HG03196 (cell line): ENCODE measurements around the gene SH3RF3.

ENCODE experiments used
- ATAC-seq: cut with Tn5 transposase; IDR thresholded peaks from one replicate; pipeline ENCODE4 v1.9.1; 2021; ENCODE audit not compliant: unreplicated experiment

SH3RF3 gene

DNA sequence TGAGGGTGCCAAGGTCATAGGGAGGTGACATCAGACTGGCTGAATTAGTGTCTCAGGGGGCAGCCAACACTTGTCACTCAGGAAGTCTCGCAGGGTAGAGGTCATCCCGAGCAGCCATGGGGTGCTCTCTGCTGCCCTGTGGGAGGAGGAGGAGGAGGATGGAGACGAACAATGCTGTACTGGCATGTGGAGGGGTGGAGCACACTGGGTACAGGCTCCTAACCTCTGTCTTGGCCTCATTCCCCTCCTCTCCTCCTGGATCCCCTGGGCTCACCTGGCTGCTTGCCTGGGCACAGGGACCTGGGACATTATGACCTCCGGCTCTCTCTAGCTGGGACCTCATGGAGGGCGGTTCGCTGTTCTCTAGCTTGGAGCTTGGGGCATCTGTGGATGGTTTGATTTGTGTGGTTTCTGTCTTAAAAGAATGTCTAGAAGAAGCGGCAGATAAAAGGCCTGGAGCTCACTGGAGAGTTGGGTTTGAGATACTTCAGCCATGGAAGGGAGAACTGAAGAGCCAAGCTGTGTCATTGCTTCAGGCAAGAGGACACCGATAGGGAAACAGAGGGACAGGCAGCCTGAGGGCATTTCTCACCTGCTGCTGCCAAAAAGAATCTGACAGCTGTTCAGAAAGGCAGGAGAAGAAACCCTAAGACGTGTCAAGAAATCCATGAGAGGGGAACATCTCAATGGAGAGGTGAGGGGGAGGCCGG, 351.6 kb downstream of the SH3RF3 start:
- ATAC-seq = no peak

DNA sequence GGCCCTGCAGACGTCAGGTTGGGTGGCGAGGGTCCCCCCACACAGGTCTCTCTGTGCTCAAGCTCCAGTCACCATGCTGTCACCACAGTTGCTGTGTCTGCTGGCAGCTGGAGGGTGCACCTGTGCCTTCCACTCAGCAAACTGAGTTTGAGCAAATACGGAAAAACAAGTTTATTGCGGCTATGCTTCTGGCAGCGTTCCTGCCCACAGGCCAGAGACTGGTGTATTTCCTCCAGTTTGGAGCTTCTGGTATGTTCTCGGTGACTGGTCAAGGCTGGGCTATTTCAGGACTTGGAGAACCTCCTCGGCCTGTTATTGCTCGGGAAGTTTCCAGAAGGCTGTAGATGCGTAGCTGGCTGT, 352.2 kb downstream of the SH3RF3 start:
- ATAC-seq = no peak

DNA sequence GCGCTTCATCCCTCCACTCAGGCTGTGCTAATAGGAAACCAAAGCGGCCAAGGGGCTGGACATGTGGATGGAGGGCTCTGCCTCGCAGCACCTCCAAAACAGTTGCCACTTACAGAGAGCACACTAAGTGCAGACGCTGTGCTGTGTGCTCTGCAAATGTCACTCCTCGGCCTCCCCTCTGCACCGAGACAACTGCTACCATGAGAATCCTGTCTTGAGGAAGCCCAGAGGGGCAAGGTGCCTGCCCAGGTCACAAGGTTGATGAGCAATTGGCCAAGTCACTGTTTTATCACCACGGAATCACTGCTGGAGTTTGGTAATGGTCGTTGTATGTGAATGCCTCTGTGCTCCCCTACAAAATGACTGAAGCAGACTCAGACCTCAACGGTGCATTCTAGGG, 352.6 kb downstream of the SH3RF3 start:
- no peak for ATAC-seq

DNA sequence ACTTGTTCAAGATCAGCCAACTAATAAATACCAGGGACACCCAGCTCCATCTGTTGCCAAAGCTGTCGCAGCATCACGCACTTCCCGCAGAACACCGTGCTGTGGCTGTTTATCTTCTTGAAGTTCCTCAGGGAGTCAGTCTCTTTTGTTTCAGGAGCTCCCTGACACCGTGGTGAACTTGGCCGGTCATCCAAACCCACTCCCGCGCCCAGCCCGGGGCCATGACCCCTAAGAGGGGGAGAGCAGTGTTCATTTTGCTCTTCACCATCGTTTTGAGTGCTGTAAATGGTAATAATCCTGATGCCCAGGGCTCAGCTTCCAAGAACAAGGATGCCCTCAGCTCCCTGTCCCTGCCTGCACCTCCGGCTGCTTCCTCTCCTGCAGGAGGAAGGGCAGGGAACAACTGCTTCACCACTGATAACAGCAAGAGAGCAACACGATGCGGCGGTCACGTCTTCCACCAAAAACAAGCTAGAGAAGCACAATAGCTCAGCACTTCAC, 353.4 kb downstream of the SH3RF3 start:
- ATAC-seq = no peak

DNA sequence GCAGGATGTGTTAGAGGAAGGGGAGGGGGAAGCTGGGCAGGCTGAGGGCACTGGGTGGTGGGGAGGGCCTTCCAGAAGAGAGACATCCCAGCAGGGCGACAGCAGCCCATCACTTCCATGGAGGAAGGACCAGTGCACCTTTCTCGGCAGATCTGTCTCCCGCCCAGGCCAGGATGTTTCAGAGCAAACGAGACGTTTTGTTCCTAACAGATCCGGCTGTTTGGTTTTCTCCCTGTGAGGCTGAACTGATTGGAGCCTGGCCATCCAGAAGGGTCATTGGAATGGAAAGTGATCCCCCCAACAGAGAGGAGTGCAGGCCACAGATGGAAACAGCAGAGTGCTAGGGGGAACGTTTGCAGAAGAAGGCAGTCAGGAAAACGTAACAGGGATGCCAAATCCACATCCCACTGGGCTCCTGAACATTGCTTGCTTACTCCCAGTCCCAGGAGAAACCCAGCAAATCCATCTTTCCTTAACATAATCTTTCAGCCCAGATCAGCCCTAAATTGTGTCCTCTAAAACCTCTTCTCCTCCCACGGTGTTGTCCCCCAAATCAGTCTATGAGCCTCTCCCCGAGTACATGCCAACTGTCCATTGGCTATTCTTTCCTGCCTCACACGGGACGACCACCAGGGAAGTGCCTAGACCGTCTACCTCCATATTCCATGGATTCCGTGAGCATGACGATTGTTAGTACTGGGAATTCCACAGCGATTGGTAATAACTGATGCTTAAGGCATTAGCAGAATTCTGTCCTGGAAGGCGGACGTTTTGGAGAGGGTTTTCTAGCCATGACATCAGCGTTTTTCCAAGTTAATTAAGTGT, 357.9 kb downstream of the SH3RF3 start:
- no peak for ATAC-seq

DNA sequence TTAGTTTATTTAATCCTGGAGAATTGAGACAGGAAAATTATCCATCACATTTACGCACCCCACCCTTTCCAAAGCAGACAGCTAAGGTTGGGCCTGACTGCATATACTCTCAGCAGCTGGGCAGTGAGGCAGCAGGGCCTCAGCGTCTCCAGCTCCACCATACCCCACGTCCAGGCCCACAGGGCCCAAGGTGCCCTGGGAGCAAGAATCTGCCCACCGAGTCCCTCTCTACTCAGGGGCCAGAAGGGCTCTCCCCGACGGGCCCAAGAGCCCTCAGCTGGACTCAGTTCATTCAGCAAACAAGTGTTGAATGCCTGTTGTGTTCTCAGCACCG, 358.5 kb downstream of the SH3RF3 start:
- ATAC-seq = no peak

DNA sequence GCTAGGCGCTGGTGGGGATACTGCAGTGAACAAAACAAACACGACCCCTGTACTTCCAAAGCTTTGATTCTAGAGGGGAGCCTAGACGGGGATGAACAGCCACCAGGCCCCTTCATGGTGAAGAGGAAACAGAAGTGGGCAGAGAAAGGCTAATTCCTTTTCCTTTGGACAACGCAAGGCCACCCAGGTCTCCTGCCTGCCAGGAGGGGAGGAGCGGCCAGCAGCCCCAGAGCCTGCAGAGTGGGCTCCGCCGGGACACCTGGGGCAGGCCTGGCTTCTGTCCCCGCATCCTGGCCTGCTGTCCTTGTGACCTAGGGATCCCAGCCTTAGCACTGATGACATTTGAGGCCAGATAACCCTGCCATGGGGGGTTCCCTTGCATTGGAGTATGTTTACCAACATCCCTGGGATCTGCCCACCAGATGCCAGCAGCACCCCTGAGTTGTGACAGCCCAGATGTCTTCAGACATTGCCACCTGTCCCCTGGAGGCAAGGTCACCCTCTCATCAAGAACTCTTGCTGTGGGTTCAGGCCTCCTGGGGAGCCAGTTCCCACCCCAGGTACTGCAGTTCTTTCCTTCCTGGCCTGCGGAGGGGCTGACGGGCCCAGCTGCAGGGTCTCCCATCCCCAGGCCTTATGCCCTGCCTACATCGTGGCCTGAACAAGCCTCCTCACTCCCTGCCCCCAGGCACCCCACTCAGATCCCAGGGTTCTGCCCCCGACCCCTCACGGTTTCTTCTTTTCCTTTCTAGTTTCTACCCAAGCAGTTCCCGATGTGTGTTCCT, 359.1 kb downstream of the SH3RF3 start:
- no peak for ATAC-seq

DNA sequence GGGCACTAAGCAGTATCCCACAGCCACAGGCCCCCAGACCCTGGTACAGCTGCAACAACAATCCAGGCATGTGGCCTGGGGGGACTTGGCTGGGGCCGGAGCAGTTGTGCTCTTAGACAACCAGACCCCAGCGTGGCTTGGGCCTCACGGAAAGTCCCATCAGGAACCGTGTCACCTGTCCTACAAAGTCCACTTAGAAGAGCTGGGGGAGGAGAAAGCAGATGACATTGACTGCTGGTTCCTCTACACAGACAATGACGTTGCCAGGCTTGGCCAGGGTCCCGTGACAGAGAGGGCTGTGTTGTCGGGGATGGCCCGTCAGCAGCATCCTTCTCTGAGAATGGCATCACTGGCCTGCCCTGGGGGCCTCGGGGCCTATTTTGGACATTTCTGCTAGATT, 360.3 kb downstream of the SH3RF3 start:
- no peak for ATAC-seq

DNA sequence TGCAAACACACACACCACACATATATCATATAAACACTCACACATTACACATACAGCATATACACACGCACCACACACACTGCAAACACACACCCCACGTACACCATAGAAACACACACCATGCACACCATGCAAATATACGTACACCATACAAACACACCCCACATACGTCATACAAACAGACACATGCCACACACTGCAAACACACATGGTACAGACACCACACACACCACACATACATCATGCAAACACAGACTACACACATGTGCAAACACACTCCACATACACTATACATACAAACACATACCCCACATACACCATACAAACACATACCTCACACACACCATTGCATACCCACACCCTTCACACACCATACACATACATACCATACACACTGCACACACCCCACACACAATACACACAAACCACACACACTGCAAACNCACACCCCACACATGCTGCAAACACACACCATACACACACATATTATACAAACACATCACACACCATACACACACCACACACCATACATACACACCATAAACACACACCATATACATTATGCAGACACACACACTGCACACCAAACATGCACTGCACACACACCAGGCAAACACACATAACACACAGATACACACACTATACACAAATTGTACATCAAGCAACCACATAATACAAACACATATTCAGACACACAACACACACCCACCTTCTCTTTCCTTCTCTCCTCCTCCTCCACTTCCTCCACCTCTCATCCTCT, 364.4 kb downstream of the SH3RF3 start:
- no peak for ATAC-seq

DNA sequence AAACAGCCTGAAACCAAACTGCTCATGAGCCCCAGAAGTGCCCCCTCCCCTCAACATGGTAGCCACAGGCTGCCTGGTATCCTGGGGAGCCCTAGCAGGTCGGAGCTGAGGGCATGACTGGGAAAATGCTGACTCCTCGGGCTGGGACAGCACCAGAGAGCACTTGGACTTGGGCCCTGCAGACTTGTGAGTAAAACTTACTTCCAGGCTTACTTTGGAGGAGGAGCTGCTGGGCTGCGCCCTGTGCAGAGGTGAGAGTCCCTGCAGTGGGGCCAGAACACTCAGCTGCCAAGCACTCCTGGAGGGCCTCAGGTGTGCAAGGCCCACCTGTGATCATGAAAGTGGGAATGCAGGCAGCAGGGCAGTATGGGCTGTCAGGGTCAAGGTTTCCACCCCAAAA, 365.3 kb downstream of the SH3RF3 start:
- no peak for ATAC-seq

DNA sequence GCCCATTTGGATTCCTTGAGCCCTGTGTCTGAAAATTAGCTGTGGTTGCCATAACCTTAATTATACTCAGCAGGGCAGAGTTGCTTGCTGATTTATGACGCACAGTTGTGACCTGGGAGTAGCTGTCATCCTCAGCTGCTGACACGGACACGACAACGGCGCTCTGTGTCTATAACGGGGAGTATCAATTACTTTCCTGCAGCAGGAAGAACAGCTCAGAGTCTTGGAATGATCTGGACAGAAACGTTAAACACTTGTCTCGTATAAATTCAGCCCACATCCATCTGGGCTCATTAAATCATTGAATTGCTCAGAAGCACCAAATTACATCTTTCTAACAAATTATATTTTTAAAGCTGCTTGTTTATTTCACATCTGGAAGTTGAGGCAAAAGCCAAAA, 368.5 kb downstream of the SH3RF3 start:
- no peak for ATAC-seq

DNA sequence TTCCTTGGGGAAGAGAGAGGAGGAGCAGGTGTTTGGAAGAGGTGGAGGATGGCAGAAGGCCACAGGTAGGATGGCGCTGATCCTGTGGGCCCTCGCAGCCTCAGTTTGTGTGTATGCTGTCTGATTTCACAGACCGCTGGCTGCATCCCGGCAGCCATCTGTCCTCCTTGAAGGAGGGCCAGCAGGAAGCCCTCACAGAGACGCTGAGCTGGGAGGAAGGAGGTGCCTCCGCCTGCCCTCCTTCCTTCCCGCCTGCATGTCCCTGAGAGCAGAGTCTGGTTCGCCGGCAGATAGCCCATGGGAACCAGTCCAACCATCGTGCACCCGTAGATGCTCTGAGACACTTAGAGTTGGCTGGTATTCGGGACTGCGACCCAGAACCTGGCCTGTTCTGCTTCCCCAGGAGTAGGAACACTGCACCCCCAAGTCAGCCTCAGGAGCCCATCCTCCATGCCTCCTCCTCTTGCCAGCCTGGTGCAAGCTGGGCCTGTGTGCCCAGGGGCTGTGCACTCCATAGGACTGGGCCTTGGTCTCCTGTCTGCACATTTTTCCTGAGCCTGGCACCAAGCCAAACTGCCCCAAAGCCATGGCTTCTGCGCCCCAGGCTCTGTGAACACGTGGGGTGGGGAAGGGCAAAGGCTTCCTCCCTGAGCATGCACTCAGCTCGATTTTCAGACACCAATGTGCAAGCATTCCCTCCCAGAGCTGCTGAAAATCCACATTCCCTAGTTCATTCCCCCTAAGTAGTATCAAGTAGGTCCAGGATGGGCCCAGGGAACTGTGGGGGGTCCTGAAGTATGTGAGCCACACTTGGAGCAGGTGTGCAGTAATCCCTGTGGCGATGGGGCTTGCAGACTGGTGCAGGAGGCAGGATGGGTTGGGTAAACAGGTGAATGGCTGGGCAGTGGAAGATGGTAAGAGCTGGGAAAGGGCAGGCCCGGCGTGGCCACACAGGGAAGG, 369.2 kb downstream of the SH3RF3 start:
- ATAC-seq = no peak

DNA sequence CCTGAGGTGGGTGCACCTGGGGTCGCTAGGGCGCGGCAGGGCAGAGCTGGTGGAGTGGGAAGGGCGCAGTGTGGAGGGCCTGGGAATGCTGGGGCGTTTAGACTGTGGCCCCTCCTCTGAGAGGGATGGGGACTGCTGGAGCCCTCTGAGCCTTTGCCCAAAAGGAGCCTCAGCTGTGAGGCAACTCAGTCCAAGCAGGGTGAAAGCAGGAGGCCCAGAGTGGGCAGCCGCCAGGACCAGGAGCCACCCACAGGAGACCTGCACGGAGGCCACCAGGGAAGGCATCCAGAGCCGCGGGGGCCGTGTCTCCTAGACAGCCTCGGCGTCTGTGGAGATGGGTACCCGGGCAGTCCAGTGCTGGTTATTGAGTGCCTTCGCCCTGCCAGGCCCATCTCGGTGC, 369.9 kb downstream of the SH3RF3 start:
- ATAC-seq = no peak

DNA sequence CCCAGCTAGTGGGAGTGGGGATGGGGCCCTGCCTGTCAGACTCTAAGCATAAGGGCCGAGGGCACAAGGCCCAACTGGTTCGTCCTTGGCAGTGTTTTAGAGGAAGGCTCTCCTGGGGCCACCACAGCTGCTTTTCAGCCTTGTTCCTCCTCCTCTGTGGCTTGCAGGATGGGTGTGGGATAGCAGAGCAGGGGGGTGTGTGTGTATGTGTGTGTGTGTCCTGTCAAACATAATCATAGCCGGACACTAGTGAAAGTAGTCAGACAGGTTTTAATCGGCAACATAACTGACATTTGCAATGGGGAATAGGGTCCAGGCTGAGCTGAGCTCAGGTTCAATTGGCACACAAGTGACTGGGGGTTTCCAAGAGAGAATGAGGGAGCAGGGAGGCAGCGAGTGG, 370.6 kb downstream of the SH3RF3 start:
- no peak for ATAC-seq

DNA sequence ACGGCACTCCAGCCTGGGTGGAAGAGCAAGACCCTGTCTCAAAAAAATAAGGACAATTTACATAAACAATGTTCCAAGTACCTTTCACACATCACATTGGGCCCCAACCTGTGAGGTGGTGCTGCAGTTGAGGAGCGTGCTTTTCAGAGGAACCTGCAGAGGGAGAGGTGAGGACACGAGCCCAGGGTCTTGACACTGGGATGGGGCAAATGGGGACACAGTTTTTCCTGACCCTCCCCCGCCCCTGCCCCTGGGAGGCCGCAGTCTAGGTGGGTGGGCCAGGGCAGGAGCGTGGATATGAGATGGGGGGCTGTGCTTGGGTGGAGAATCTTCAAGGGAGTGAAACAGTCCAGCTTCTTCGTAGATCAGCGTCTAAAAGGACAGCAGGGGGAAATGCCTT, 371.9 kb downstream of the SH3RF3 start:
- no peak for ATAC-seq

DNA sequence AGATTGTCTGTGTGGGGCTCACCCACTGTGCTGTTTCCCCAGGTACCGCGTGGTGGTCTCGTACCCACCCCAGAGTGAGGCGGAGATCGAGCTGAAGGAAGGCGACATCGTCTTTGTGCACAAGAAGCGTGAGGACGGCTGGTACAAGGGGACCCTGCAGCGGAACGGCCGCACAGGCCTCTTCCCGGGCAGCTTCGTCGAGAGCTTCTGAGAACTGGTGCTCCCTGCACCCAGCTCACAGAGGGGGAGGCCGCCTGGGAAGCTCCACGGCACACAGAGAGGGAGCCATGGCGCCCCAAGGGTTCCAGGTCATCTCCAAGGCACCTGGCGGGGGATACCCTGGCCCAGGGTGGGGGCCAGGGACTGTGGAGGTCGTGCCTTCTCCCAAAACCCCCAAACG, 372.5 kb downstream of the SH3RF3 start:
- ATAC-seq = no peak

DNA sequence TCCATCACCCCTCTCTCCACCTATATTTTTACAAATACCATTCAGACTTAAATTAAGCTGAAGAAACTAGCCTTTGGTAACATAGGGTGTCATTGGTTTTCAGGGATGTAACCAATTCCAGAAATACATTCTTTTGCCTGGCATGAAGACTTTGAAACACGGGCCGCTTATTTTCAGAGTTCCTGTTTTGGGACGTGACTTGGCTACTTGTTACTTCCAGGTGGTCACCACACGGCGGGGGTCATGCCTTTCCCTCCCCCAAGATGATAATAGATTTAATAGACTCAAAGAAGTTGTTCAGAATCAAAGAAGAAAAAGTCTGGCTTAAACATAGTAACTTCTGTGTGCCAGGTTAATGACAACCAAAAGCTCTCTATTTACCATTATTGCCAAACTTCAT, 374.2 kb downstream of the SH3RF3 start:
- no peak for ATAC-seq

DNA sequence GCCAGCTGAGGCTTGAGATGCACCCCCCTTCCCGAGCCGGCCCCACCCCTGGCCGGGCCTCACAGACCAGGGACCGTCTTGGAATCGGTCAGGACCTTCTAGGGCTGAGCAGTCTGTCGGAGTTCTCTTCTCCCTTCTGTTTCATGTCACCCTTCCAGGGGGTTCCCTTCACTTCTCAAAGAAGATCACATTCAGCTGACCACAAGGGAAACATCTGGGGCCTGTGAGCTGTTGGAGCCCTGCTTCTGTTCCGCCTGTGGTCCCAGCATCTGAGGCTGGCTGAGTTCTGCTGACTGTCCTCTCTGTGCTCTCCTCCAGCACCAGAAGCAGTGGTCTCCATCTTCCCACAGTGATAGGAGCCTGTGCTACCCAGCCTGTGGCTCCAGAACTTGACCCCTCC, 378.2 kb downstream of the SH3RF3 start:
- no peak for ATAC-seq

DNA sequence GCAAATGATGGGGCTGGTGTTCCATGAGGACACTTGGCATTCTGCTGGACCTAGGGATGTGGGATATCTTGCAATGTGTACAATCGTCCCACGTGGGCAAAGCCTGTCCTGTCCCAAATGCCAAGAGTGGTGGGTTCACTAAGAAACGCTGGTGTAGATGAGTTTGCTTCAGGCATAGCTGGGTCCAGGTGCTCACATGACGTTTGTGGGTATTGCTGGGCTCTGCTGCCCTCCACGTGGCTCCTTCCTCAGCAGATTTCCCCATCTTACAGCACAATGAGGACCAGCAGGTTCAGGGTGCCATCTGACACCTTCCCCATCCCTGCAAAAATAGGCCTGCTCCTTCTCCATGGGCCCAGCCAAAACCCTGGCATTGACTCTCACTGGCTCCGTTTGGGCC, 378.8 kb downstream of the SH3RF3 start:
- no peak for ATAC-seq

DNA sequence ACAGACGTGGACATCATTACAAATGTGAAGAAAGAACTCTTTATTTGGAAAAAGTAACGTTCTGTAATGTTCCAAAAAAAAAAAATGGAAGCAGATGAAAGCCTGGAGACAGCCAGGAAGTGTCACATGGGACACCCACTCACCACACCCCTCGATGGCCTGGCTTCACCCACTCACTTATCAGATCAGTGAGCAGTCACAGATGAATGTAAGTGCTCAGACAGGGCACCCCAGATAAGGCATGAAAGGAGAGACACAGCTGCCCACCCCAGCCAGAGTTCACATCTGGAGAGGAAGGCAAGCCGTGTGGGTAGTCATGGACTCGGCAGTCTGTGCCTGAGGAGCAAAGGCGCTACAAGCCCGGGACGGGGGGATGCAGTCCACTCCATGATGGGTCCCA, 379.6 kb downstream of the SH3RF3 start:
- ATAC-seq = no peak
